ENCODE results near the gene PLCG2. TPM values are rescaled to one million over a fixed set of nuclear protein-coding genes. Genes with fewer than 3 reads are reported as not detected.

Gene PLCG2
- total and polyA plus RNA-seq, 2 of the 8 experiments (the other 6 are each of a cell fraction or from before 2014, with no cell fraction given): 6.1 to 6.9 TPM

DNA sequence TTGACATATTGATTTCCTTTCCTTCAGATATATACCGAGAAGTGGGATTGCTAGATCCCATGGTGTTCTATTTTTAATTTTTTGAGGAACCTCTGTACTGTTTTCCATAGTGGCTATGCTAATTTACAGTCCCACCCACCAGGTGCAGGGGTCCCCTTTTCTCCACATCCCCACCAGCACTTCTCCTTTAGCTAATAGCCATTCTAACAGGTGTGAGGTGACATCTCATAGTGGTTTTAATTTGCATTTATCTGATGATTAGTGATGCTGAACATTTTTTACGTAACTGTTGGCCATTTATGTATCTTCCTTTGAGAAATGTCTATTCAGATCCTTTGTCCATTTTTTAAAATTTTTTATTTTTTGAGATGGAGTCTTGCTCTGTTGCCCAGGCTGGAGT lies 138.3 kb downstream of the PLCG2 start:
- Histone ChIP-seq H4K8ac (ENCODE audit: extremely low read depth, insufficient read depth, low read length) (no peak overlapping the region), H2BK20ac (ENCODE audit: low read length) (no peak overlapping the region), H3K56ac (replicated peaks; ENCODE audit: insufficient read length, low read depth, low read length) (no peak overlapping the region), H4K5ac (ENCODE audit: insufficient read length, low read depth, low read length) (no peak overlapping the region), H3K4me2 (ENCODE audit: insufficient read depth in 1 of 2, low read depth in 2 of 2, low read length in 2 of 2) (no peak overlapping the region), H3K4me1 (replicated peaks in 1 of 4; ENCODE audit: control insufficient read depth in 3 of 4, insufficient read depth in 4 of 4, low read length in 3 of 4) (peaks cover 0 to 3% (median 0%) of the 10 kb centered on the region in 4 experiments; a peak in 1 of 7 replicates), H3K9ac (replicated peaks in 1 of 4; ENCODE audit: extremely low read depth in 1 of 4, low read depth in 3 of 4, low read length in 3 of 4) (no peak overlapping the region), H3K27me3 (replicated peaks in 1 of 4; ENCODE audit: control insufficient read depth in 3 of 4, extremely low read depth in 1 of 4, insufficient read depth in 3 of 4, low read length in 3 of 4) (no peaks in the 10 kb centered on the region), H2AK5ac (ENCODE audit: low read depth, low read length) (no peak overlapping the region), H3K23ac (ENCODE audit: insufficient read length) (no peak overlapping the region), H3K23me2 (ENCODE audit: low read depth, low read length) (no peaks in the 10 kb centered on the region), H3K18ac (ENCODE audit: extremely low read depth, low read length) (no peak overlapping the region), H3K27ac (ENCODE audit: low read depth, low read length) (no peak overlapping the region), H2BK12ac (ENCODE audit: low read depth, low read length) (no peak overlapping the region), H3K4me3 (ENCODE audit: extremely low read depth in 1 of 4, insufficient read depth in 2 of 4, low read depth in 3 of 4, low read length in 4 of 4) (no peak overlapping the region), H4K20me1 (replicated peaks in 1 of 2; ENCODE audit: control insufficient read depth in 1 of 2, insufficient read depth in 2 of 2, low read length in 2 of 2) (no peaks in the 10 kb centered on the region), H4K91ac (replicated peaks; ENCODE audit: insufficient read length, low read length) (no peak overlapping the region), H3K9me3 (ENCODE audit: insufficient read depth in 2 of 2, low read depth in 1 of 2, low read length in 1 of 2) (no peaks in the 10 kb centered on the region), H2BK15ac (ENCODE audit: low read length) (no peak overlapping the region), H3K14ac (ENCODE audit: insufficient read length) (no peak overlapping the region), H3K79me1 (ENCODE audit: low read depth, low read length) (no peaks in the 10 kb centered on the region), H2BK120ac (replicated peaks; ENCODE audit: low read depth, low read length) (no peak overlapping the region), H2BK5ac (ENCODE audit: low read depth, low read length) (no peak overlapping the region), H3K79me2 (ENCODE audit: control insufficient read depth in 1 of 2, insufficient read depth in 2 of 2, low read length in 2 of 2) (no peaks in the 10 kb centered on the region), H3K36me3 (ENCODE audit: control insufficient read depth in 2 of 4, insufficient read depth in 4 of 4, low read length in 3 of 4) (no peaks in the 10 kb centered on the region), H3K4ac (replicated peaks; ENCODE audit: insufficient read length, low read depth, low read length) (no peak overlapping the region), H2AFZ (ENCODE audit: low read length) (no peak overlapping the region)
- DNase-seq (ENCODE audit: low read depth in 1 of 2, low spot score in 2 of 2) (no peak), FAIRE-seq (no peak)
- ChIA-PET POLR2A (ENCODE audit: partially characterized antibody) (no interaction called here), CTCF (ENCODE audit: partially characterized antibody) (interaction anchor here (0.9 to 2.5 kb wide), 4 partner anchors 13 to 27 kb away, joined by 3 to 13 read pairs (median 4); no protein-coding TSS in a partner anchor)
- WGBS, 2 experiments (ENCODE audit: extremely low coverage in 1 of 2, insufficient coverage in 1 of 2, insufficient read length in 1 of 2, insufficient replicate concordance in 2 of 2, low coverage in 1 of 2, low lambda C conversion rate in 2 of 2, missing lambda C conversion rate in 1 of 2): 92% methylated on average over 2 of the region's 2 CpGs; no CpG with 5 or more reads in 1 of the 2 experiments
- TF ChIP-seq SP4 (IDR thresholded peaks at IDR 0.05; ENCODE audit: low read length) (no peak), TCF12 (IDR thresholded peaks at IDR 0.05; ENCODE audit: low read depth, low read length) (no peak), CHD2 (IDR thresholded peaks at IDR 0.05; ENCODE audit: low read length) (no peak), EP300 (IDR thresholded peaks at IDR 0.05; ENCODE audit: borderline replicate concordance in 1 of 2, low read depth in 2 of 2, low read length in 2 of 2) (no peak), NRF1 (IDR thresholded peaks at IDR 0.05; ENCODE audit: low read depth, low read length) (no peak), KDM1A (IDR thresholded peaks at IDR 0.05; ENCODE audit: borderline replicate concordance, low read length) (no peak), CREB1 (IDR thresholded peaks at IDR 0.05) (no peak), RFX5 (IDR thresholded peaks at IDR 0.05; ENCODE audit: borderline replicate concordance, low read depth, low read length) (no peak), SP1 (IDR thresholded peaks at IDR 0.05; ENCODE audit: low read depth, low read length) (no peak), SAP30 (IDR thresholded peaks at IDR 0.05; ENCODE audit: insufficient read depth, insufficient replicate concordance, low read length) (no peak), SP2 (IDR thresholded peaks at IDR 0.05; ENCODE audit: low read length) (no peak)
- TF ChIP-seq, protein P1, sequence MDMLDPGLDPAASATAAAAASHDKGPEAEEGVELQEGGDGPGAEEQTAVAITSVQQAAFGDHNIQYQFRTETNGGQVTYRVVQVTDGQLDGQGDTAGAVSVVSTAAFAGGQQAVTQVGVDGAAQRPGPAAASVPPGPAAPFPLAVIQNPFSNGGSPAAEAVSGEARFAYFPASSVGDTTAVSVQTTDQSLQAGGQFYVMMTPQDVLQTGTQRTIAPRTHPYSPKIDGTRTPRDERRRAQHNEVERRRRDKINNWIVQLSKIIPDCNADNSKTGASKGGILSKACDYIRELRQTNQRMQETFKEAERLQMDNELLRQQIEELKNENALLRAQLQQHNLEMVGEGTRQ (IDR thresholded peaks at IDR 0.05; ENCODE audit: low read length): no peak
- TF ChIP-seq, protein P2, sequence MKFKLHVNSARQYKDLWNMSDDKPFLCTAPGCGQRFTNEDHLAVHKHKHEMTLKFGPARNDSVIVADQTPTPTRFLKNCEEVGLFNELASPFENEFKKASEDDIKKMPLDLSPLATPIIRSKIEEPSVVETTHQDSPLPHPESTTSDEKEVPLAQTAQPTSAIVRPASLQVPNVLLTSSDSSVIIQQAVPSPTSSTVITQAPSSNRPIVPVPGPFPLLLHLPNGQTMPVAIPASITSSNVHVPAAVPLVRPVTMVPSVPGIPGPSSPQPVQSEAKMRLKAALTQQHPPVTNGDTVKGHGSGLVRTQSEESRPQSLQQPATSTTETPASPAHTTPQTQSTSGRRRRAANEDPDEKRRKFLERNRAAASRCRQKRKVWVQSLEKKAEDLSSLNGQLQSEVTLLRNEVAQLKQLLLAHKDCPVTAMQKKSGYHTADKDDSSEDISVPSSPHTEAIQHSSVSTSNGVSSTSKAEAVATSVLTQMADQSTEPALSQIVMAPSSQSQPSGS (IDR thresholded peaks at IDR 0.05; ENCODE audit: low read length): no peak
